Heart right ventricle (tissue), 16 donors: ENCODE results near the gene CTRB2. TPM values are rescaled to one million over a fixed set of nuclear protein-coding genes. Genes with fewer than 3 reads are reported as not detected.

Experiments
- ATAC-seq, 8 donors: fragments of 200-7000 bp; cut with Tn5 transposase; one replicate each; pipeline ENCODE4 v1.9.1; 2020; ENCODE audit warnings: mild to moderate bottlenecking in 8 of 8, moderate library complexity in 8 of 8, moderate number of reproducible peaks in 1 of 8
- DNase-seq, 2 donors: peaks; one replicate each; pipeline ENCODE4 v3.0.0-alpha.2; 2020
- H3K27ac ChIP-seq, 10 donors: fragments of 200-600 bp; sonication (generic) in 2 of 10; one replicate each; pipeline versions ENCODE4 v1.5.0 to v1.8.0; 2020 to 2022; ENCODE audit warnings: mild to moderate bottlenecking in 3 of 10
- H3K27me3 ChIP-seq, 7 donors: fragments of 200-600 bp; one replicate each; pipeline ENCODE4 v1.8.0; 2021 to 2022; ENCODE audit warnings: mild to moderate bottlenecking in 2 of 7
- H3K36me3 ChIP-seq, 9 donors: fragments of 200-600 bp; sonication (generic) in 1 of 9; one replicate each; pipeline versions ENCODE4 v1.5.0 to v1.8.0; 2020 to 2022; ENCODE audit warnings: mild to moderate bottlenecking in 2 of 9
- H3K4me1 ChIP-seq, 9 donors: fragments of 200-600 bp; sonication (generic) in 1 of 9; one replicate each; pipeline versions ENCODE4 v1.5.0 to v1.8.0; 2020 to 2022; ENCODE audit warnings: mild to moderate bottlenecking in 4 of 9
- H3K4me3 ChIP-seq, 10 donors: fragments of 200-600 bp; sonication (generic) in 2 of 10; one replicate each; pipeline versions ENCODE4 v1.5.0 to v1.8.0; 2020 to 2022; ENCODE audit warnings: mild to moderate bottlenecking in 7 of 10, moderate library complexity in 2 of 10
- H3K9me3 ChIP-seq, 11 donors: fragments of 200-600 bp in 10 of 11; sonication (generic) in 2 of 11; one replicate each; pipeline versions ENCODE4 v1.5.0 to v1.8.0; 2013 to 2022; ENCODE audit warnings: mild to moderate bottlenecking in 2 of 11, control low read depth in 1 of 11, moderate library complexity in 1 of 11
- CTCF ChIP-seq, 9 donors: fragments of 200-600 bp; sonication (generic) in 2 of 9; IDR thresholded peaks; one replicate each; pipeline versions ENCODE4 v1.5.0 to v1.8.0; 2021 to 2022; ENCODE audit warnings: antibody characterized with exemption in 9 of 9, mild to moderate bottlenecking in 5 of 9, moderate library complexity in 1 of 9
- WGBS, 2 donors: extraction: QIAGEN DNeasy Blood & Tissue Kit; methylation state at CpG; one replicate each; pipeline ENCODE4 v1.1.7; 2013; ENCODE audit warnings: inconsistent platforms in 1 of 2; 5-methylcytosine and 5-hydroxymethylcytosine counted together
- intact Hi-C, 10 donors: fragments of 100-400 bp; cut with DNase I; formaldehyde crosslinking; loops; one replicate each; pipeline versions ENCODE4 v1.11.1 to v1.14.2; 2022
- polyA plus RNA-seq, 2 donors: library from polyadenylated mRNA; stranded (reverse); fragments of 200-250 nt; gene quantifications; one replicate each; pipeline ENCODE4 v1.2.3, GENCODE V29; 2013
- total RNA-seq, 10 donors: library from RNA; stranded (reverse); fragmentation: NEBNext Ultra II Directional in 3 of 10; extraction: Animal tissue kit (Norgen Biotek cat#: 25700) in 3 of 10; gene quantifications; one replicate each; pipeline versions ENCODE4 v1.2.1 to v1.2.4, GENCODE V29; 2021 to 2023
- donor health status: Arrhythmogenic right ventricular cardiomyopathy.
- donor health status: ischemic (EF 13 %, LVEDD 7.1; RV severe dilation, severe dysfunction).
- donor health status: healthy with polysubstance abuse.
- donor health status: DM: no; HTN: yes; CAD: no.
- donor health status: DM: no; HTN: no; CAD: no.
- donor health status: ischemic (EF 25% LVEDD 6.9; RV normal size, moderate dysfunction).
- donor health status: ischemic (EF 25% LVEDD 5.7; RV mildly dilated, moderate dysfunction).
- donor health status: healthy.
- donor health status: DM: yes; HTN: yes; CAD: no.
- donor health status: Ischemic cardiomyopathy.
- donor health status: ischemic (EF 35%, LVEDD 5.7; RV mildly dilated, moderate dysfunction).
- donor health status: nonischemic (EF 11% LVEDD 7.7; RV severe dilation, severe dysfunction).
- donor health status: DM: yes; HTN: yes; CAD: no.
- donor health status: PGD.
- donor health status: ischemic (EF 29% LVEDD 5.4; RV normal size, mild dysfunction).
- donor health status: nonischemic (EF 23%, LVEDD 6.1; RV moderate dilation, normal function).

The CTRB2 gene
- total and polyA plus RNA-seq, 12 donors, result 0.42 to 3.8 (median 2.8) TPM; not detected in 4

DNA sequence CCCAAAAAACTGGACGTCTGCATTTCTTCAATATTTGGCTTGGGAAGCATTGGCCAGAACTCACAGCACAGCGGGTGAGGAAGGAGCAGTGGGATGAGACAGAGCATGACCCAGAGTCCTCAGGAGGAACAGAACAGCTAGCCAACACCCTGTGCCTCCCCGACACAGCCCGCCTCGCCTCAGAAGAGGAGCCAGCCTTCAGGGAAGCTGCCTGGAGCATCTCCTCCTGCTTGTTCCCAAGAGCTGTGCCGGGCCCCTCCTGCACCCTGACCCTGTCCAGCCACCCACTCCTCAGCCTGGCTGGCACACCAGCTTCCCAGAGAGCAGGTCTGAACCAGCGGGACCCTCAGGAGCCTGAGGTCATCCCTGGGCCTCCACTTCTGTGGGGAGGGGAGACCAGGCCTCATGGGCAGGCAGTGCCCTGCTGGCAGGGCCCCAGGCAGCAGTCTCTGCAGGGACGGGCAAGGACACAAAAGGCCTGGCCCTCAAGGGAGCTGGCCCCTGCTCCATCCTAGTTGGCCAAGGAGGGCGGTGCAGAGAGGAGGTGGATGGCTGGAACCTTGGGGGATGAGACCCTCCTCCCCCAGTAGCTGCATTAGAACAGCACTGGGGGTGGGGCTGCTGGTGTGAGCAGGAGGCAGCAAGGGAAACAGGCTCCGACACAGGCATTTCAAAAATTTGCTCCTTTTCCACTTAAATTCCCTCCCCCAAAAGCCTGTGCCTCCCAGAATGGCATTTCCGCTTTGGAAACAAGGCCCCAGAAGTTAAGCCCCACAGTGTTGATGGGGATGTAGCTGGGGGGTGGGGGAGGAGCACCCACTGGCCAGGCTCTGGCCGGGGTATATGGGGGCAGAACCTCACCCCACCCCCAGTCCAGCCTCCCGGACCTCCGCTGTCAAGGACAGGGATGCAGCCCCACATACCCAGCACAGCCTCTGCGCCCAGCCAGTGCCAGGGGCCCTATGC lies 46.3 kb upstream of the CTRB2 start:
- ATAC-seq, result no peak
- Histone ChIP-seq H3K4me3 (no peak overlapping the region), H3K27ac (peak overlapping the region; percentile 75 to 97 (median 94)), H3K4me1 (peaks cover 72 to 94% (median 89%) of the 10 kb centered on the region in 9 donors), H3K36me3 (no peaks in the 10 kb centered on the region), H3K27me3 (peaks cover 0 to 85% (median 0%) of the 10 kb centered on the region in 7 donors), H3K9me3 (no peaks in the 10 kb centered on the region)
- intact Hi-C loops, result loop anchor here in 1 of 10 donors (5.0 kb wide), 1 partner anchor 54 kb away; no protein-coding TSS in a partner anchor
- peak in 1 of 2 donors; percentile 21 for DNase-seq
- TF ChIP-seq CTCF (IDR thresholded peaks at IDR 0.05), result no peak
- 43 to 44% methylated on average over 15 of the region's 15 CpGs for WGBS, 2 donors

DNA sequence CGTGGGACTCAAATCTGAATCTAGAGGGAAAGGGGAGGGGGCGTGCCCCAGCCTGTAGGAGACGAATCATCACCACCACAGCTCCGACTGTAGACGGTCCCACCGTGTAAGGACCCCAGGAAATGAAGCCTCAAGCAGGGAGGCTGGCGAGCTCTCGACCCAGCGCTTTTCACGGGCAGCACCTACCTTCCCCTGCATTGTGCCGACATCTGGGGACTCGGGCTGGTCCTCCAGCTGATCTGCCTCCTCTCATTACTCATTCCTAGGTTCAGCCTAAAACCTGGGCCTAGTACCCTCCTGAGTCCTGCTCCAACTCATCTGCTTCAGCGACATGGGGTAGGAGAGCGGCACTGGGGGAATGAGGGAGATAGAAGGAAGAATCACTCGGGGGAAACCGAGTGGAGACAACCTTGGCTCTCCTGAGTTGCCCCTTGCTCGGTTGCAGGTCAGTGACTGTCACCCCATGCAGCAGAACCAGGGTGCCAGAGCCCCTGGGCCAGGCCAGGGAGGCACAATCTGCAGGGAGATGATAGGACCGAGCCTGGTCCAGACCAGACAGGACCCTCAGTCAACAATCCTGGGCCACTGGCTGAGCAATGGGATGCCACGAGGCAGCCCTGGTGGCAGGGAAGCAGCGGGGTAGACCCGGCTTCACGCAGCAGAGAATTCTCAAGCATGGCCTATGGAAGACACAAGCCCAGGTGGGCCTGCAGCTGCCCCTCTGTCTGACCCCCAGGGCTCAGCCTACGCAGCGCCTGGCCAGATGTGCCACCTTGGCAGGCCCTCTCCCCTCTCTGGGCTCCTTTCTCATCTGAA lies 45.3 kb upstream of the CTRB2 start:
- H3K36me3 ChIP-seq, result no peaks in the 10 kb centered on the region
- no peak for ATAC-seq
- no peak for DNase-seq
- H3K27me3 ChIP-seq, result peaks cover 0 to 77% (median 0%) of the 10 kb centered on the region in 7 donors
- no peaks in the 10 kb centered on the region for H3K9me3 ChIP-seq
- 58 to 61% methylated on average over 24 of the region's 24 CpGs for WGBS, 2 donors
- intact Hi-C loops, result loop anchor here in 1 of 10 donors (5.0 kb wide), 1 partner anchor 55 kb away; no protein-coding TSS in a partner anchor
- TF ChIP-seq CTCF (IDR thresholded peaks at IDR 0.05), result no peak
- peaks cover 72 to 94% (median 89%) of the 10 kb centered on the region in 9 donors for H3K4me1 ChIP-seq
- peak overlapping the region in 8 of 10 donors; percentile 75 to 99 (median 86) for H3K4me3 ChIP-seq
- peak overlapping the region; percentile 75 to 97 (median 94) for H3K27ac ChIP-seq

DNA sequence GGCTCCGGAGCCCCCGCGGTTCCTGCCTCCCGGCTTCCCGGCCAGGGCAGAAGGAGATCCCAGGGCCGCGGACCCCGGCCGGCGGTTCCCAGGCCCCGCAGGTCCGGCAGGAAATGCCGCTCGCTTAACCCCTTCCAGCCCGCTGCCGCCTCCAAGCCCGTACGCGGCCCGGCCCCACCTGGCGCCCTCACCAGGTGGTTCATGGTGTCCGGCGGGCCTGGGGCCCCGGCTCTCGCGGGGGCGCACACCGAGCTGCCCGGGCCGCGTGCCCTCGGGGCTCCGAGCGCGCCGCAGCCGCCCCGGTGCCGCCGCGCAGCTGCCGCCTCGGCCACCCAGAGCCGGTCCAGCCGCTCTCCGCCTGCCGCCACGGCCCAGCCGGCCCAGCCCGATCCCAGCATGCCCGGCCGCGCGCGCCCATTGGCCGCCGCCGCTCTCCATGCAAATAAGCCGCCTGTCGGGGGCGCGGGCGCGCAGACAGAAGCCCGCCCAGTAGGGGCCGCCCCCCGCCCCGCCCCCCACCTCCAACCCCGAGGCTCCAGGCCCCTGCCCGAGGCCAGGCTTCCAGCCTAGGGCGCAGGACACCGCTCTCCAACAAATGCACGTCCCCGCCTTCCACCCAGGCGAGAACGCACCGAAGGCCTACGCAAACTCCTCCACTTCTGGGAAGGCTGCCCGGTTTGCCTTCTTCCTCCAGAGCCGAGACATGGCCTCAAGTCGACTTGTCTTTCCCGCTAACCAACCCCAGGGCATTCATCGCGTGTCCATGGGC lies 44.5 kb upstream of the CTRB2 start, which contains the start of gene BCAR1:
BCAR1 (minus strand) TSS at position 345 of the 769 bp plus-strand sequence; CDS start at position 203, 142 bp downstream.
- ATAC-seq, result peak; percentile 57 to 84 (median 74)
- H3K36me3 ChIP-seq, result no peaks in the 10 kb centered on the region
- WGBS, 2 donors, result 1% methylated on average over 63 to 84 of the region's 84 CpGs
- peak within 1 kb of the TSS; percentile 91 to 98 (median 96) for H3K27ac ChIP-seq
- no peaks in the 10 kb centered on the region for H3K9me3 ChIP-seq
- TF ChIP-seq CTCF (IDR thresholded peaks at IDR 0.05), result peak in 6 of 9 donors; percentile 10 to 48 (median 28)
- peaks cover 73 to 94% (median 89%) of the 10 kb centered on the region in 9 donors for H3K4me1 ChIP-seq
- H3K27me3 ChIP-seq, result peaks cover 0 to 74% (median 0%) of the 10 kb centered on the region in 7 donors
- intact Hi-C loops, result loop anchor here in 1 of 10 donors (5.0 kb wide), 1 partner anchor 56 kb away; no protein-coding TSS in a partner anchor
- H3K4me3 ChIP-seq, result peak within 1 kb of the TSS; percentile 73 to 99 (median 85)
- DNase-seq, result peak; percentile 90 to 91
